OCI-LY3 (cell line): ENCODE results near the gene GAB1.

Source experiments
- H2AFZ ChIP-seq: fragments of 200-600, 300-600 bp; shearing (Covaris generic); 2 replicates; pipeline ENCODE4 v1.6.0; 2014; ENCODE audit warnings: antibody characterized with exemption, low read depth, low read length
- H3K27ac ChIP-seq: fragments of 200-600, 300-600 bp; sonication (generic); 2 replicates; pipeline ENCODE4 v1.5.1; 2014; ENCODE audit warnings: mild to moderate bottlenecking, low read length, moderate library complexity, mixed read lengths
- H3K27me3 ChIP-seq: fragments of 200-600, 300-600 bp; sonication (generic); 2 replicates; pipeline ENCODE4 v1.6.1; 2014; ENCODE audit warnings: low read depth, low read length, mixed read lengths
- H3K36me3 ChIP-seq: fragments of 200-600, 300-600 bp; sonication (generic); replicated peaks from 2 replicates; pipeline ENCODE3; 2014; ENCODE audit warnings: low read depth, low read length, mixed read lengths
- H3K4me1 ChIP-seq: fragments of 300-600, 200-600 bp; sonication (generic); 2 replicates; pipeline ENCODE4 v1.6.1; 2014; ENCODE audit warnings: low read length, mixed read lengths
- H3K4me2 ChIP-seq: fragments of 200-600, 300-600 bp; sonication (generic); 2 replicates; pipeline ENCODE4 v1.6.1; 2014; ENCODE audit warnings: low read length, mixed read lengths
- H3K4me3 ChIP-seq: fragments of 300-600, 200-600 bp; sonication (generic); 2 replicates; pipeline ENCODE4 v1.5.1; 2014; ENCODE audit warnings: antibody characterized with exemption, mild to moderate bottlenecking, low read length, moderate library complexity
- H3K79me2 ChIP-seq: fragments of 300-600, 200-600 bp; shearing (Covaris generic); 2 replicates; pipeline ENCODE4 v1.6.1; 2014; ENCODE audit warnings: mild to moderate bottlenecking, low read length, mixed read lengths
- H3K9ac ChIP-seq: fragments of 300-600, 200-600 bp; shearing (Covaris generic); 2 replicates; pipeline ENCODE4 v1.6.0; 2014; ENCODE audit warnings: mild to moderate bottlenecking, low read length, moderate library complexity
- H3K9me3 ChIP-seq: fragments of 200-600, 300-600 bp; shearing (Covaris generic); 2 replicates; pipeline ENCODE4 v1.6.1; 2014; ENCODE audit warnings: low read length, mixed read lengths; ENCODE audit not compliant: insufficient read depth
- H4K20me1 ChIP-seq: fragments of 200-600, 300-600 bp; sonication (generic); 2 replicates; pipeline ENCODE4 v1.6.1; 2016; ENCODE audit warnings: low read length, mixed read lengths; ENCODE audit not compliant: insufficient read depth
- CTCF ChIP-seq: fragments of 200-600, 300-600 bp; sonication (generic); IDR thresholded peaks from 2 replicates; pipeline ENCODE4 v1.5.1; 2014; ENCODE audit warnings: antibody characterized with exemption, low read length, low read depth
- EZH2phosphoT487 ChIP-seq: fragments of 200-600 bp; shearing (Covaris generic); IDR thresholded peaks from 2 replicates; pipeline ENCODE4 v1.6.1; 2018; ENCODE audit warnings: antibody characterized with exemption, mixed run types, low read depth

The GAB1 gene

GRCh38 chr4:143489106-143489505 lies 152.4 kb downstream of the GAB1 start:
- H3K4me1 ChIP-seq: no peaks in the 10 kb centered on the region
- H3K79me2 ChIP-seq: no peaks in the 10 kb centered on the region
- H2AFZ ChIP-seq: no peak overlapping the region
- TF ChIP-seq CTCF (no peak), EZH2phosphoT487 (no peak)
- no peak overlapping the region for H3K27ac ChIP-seq
- H3K9ac ChIP-seq: no peak overlapping the region
- no peaks in the 10 kb centered on the region for H3K9me3 ChIP-seq
- no peak overlapping the region for H3K4me3 ChIP-seq
- H4K20me1 ChIP-seq: no peaks in the 10 kb centered on the region
- no peaks in the 10 kb centered on the region for H3K36me3 ChIP-seq
- H3K4me2 ChIP-seq: no peak overlapping the region
- no peaks in the 10 kb centered on the region for H3K27me3 ChIP-seq

GRCh38 chr4:143498021-143498420 lies 161.3 kb downstream of the GAB1 start:
- H3K27ac ChIP-seq: no peak overlapping the region
- no peaks in the 10 kb centered on the region for H4K20me1 ChIP-seq
- no peaks in the 10 kb centered on the region for H3K27me3 ChIP-seq
- H3K4me3 ChIP-seq: no peak overlapping the region
- no peak overlapping the region for H3K9ac ChIP-seq
- H3K9me3 ChIP-seq: 0 out of 2 replicates have a peak, but pooled peaks cover 5% of the 10 kb centered on the region
- H3K36me3 ChIP-seq: no peaks in the 10 kb centered on the region
- H3K79me2 ChIP-seq: no peaks in the 10 kb centered on the region
- no peak overlapping the region for H3K4me2 ChIP-seq
- no peak overlapping the region for H2AFZ ChIP-seq
- no peaks in the 10 kb centered on the region for H3K4me1 ChIP-seq
- TF ChIP-seq CTCF (no peak), EZH2phosphoT487 (no peak)

- TF ChIP-seq EZH2phosphoT487: no peak
- Histone ChIP-seq H3K9ac (no peak overlapping the region), H3K79me2 (no peaks in the 10 kb centered on the region), H3K36me3 (no peaks in the 10 kb centered on the region), H2AFZ (peak overlapping the region; percentile 15; the same call in 1 of the 2 replicates), H3K4me1 (no peaks in the 10 kb centered on the region), H3K9me3 (0 out of 2 replicates have a peak, but pooled peaks cover 5% of the 10 kb centered on the region), H4K20me1 (no peaks in the 10 kb centered on the region), H3K4me2 (no peak overlapping the region), H3K27ac (no peak overlapping the region), H3K27me3 (no peaks in the 10 kb centered on the region), H3K4me3 (no peak overlapping the region)
These were observed 165.6 kb downstream of the GAB1 start for GRCh38 chr4:143502231-143502630.

- no peak overlapping the region for H3K27ac ChIP-seq
- no peaks in the 10 kb centered on the region for H4K20me1 ChIP-seq
- no peaks in the 10 kb centered on the region for H3K9me3 ChIP-seq
- H3K9ac ChIP-seq: no peak overlapping the region
- peaks cover 8% of the 10 kb centered on the region; the same call in 1 of the 2 replicates for H3K27me3 ChIP-seq
- TF ChIP-seq CTCF: no peak
- TF ChIP-seq EZH2phosphoT487: no peak
- no peaks in the 10 kb centered on the region for H3K4me1 ChIP-seq
- H3K4me2 ChIP-seq: no peak overlapping the region
- H3K4me3 ChIP-seq: no peak overlapping the region
- no peaks in the 10 kb centered on the region for H3K79me2 ChIP-seq
- no peak overlapping the region for H2AFZ ChIP-seq
- no peaks in the 10 kb centered on the region for H3K36me3 ChIP-seq
These were observed 169.4 kb downstream of the GAB1 start for GRCh38 chr4:143506031-143506430.
